Endothelial cell of umbilical vein (primary cell): ENCODE measurements around the gene NEB. TPM values are rescaled to one million over a fixed set of nuclear protein-coding genes. Genes with fewer than 3 reads are reported as not detected.

Source experiments
- BruUV-seq: library from RNA; stranded (reverse); fragments of 400-500 nt; replicated peaks from 2 replicates; lab custom pipeline; 2021; lab: Mats Ljungman, UMichigan
- CTCF ChIA-PET: fragments of 300-600, 350-600 bp; sonication (Branson Sonifier 250); formaldehyde crosslinking; loops from one replicate; lab custom pipeline; 2021; ENCODE audit warnings: antibody characterized with exemption, inconsistent platforms; lab: Charles Lee
- POLR2A ChIA-PET: fragments of 300-600, 350-600 bp; sonication (Branson Sonifier 250); formaldehyde crosslinking; loops from one replicate; lab custom pipeline; 2021; ENCODE audit warnings: antibody characterized with exemption, inconsistent platforms; lab: Charles Lee
- DNase-seq: peaks from one replicate; pipeline ENCODE4 v3.0.0-alpha.2; 2011; ENCODE audit warnings: low read depth, low spot score
- FAIRE-seq: peaks from 2 replicates; lab custom pipeline; 2011; peaks lifted over from hg19 to GRCh38; lab: Jason Lieb, UNC
- H2AFZ ChIP-seq: 2 replicates; pipeline ENCODE4 v1.6.0; 2012; ENCODE audit warnings: low read depth, low read length, control low read depth, inconsistent platforms
- H3K27ac ChIP-seq: 2 replicates; pipeline ENCODE4 v1.5.1; 2011; ENCODE audit warnings: low read depth, mild to moderate bottlenecking, control low read depth, low read length, moderate library complexity; ENCODE audit not compliant: insufficient read depth
- H3K27me3 ChIP-seq, 2 experiments: 2 replicates each; pipeline versions ENCODE4 v1.6.0 to v1.6.1; 2011; ENCODE audit warnings: low read length in 2 of 2, mixed read lengths in 1 of 2; ENCODE audit not compliant: control insufficient read depth in 2 of 2, insufficient read depth in 2 of 2
- H3K36me3 ChIP-seq, 2 experiments: 2 replicates in 1 of 2; 3 replicates in 1 of 2; pipeline ENCODE4 v1.5.1; 2011; ENCODE audit warnings: low read length in 2 of 2, mild to moderate bottlenecking in 1 of 2, moderate library complexity in 1 of 2; ENCODE audit not compliant: control insufficient read depth in 2 of 2, insufficient read depth in 2 of 2; ENCODE audit errors: extremely low read depth in 1 of 2
- H3K4me1 ChIP-seq: 3 replicates; pipeline ENCODE4 v1.5.1; 2011; ENCODE audit warnings: mild to moderate bottlenecking, low read length; ENCODE audit not compliant: control insufficient read depth, insufficient read depth; ENCODE audit errors: extremely low read depth
- H3K4me2 ChIP-seq: 2 replicates; pipeline ENCODE4 v1.6.1; 2011; ENCODE audit warnings: low read length, control low read depth, mixed read lengths; ENCODE audit not compliant: insufficient read depth
- H3K4me3 ChIP-seq, 3 experiments: fragments of 200-600 bp in 1 of 3; sonication (generic), shearing (Covaris generic) in 1 of 3; replicated peaks in 1 of 3; 2 replicates each; pipeline ENCODE4 v1.5.1; 2011 to 2016; ENCODE audit warnings: control low read depth in 3 of 3, low read length in 3 of 3, mild to moderate bottlenecking in 2 of 3, inconsistent platforms in 1 of 3, low read depth in 1 of 3, moderate library complexity in 1 of 3; ENCODE audit not compliant: insufficient read depth in 1 of 3
- H3K79me2 ChIP-seq: 2 replicates; pipeline ENCODE4 v1.6.0; 2012; ENCODE audit warnings: low read length, inconsistent platforms; ENCODE audit not compliant: control insufficient read depth, insufficient read depth
- H3K9ac ChIP-seq: replicated peaks from 2 replicates; pipeline ENCODE3; 2011; ENCODE audit warnings: low read length, control low read depth; ENCODE audit not compliant: insufficient read depth; ENCODE audit errors: extremely low read depth
- H3K9me1 ChIP-seq: replicated peaks from 3 replicates; pipeline ENCODE4 v1.6.0; 2011; ENCODE audit warnings: mild to moderate bottlenecking, low read length; ENCODE audit not compliant: control insufficient read depth, insufficient read depth; ENCODE audit errors: extremely low read depth
- H3K9me3 ChIP-seq: replicated peaks from 2 replicates; pipeline ENCODE4 v1.5.1; 2012; ENCODE audit warnings: low read length, inconsistent platforms; ENCODE audit not compliant: control insufficient read depth, insufficient read depth
- H4K20me1 ChIP-seq: replicated peaks from 2 replicates; pipeline ENCODE3; 2011; ENCODE audit warnings: mild to moderate bottlenecking, low read length; ENCODE audit not compliant: control insufficient read depth, insufficient read depth; ENCODE audit errors: extremely low read depth
- EZH2 ChIP-seq: IDR thresholded peaks from 2 replicates; pipeline ENCODE4 v1.6.1; 2012; ENCODE audit warnings: borderline replicate concordance, low read depth, mild to moderate bottlenecking, moderate library complexity, low read length, inconsistent platforms; ENCODE audit not compliant: severe bottlenecking
- FOS ChIP-seq: IDR thresholded peaks from 2 replicates; pipeline ENCODE4 v1.6.1; 2011; ENCODE audit warnings: mild to moderate bottlenecking, low read length, moderate library complexity, borderline replicate concordance; ENCODE audit not compliant: insufficient read depth
- GATA2 ChIP-seq: IDR thresholded peaks from 2 replicates; pipeline ENCODE4 v1.7.0; 2011; ENCODE audit warnings: low read depth, mild to moderate bottlenecking, moderate library complexity, mixed read lengths, low read length; ENCODE audit not compliant: insufficient read length, insufficient read depth
- JUN ChIP-seq: IDR thresholded peaks from 2 replicates; pipeline ENCODE4 v1.6.1; 2011; ENCODE audit warnings: borderline replicate concordance, low read depth; ENCODE audit not compliant: insufficient read length, insufficient read depth
- MYC ChIP-seq: IDR thresholded peaks from one replicate; pipeline ENCODE4 v1.6.1; 2011; ENCODE audit warnings: mild to moderate bottlenecking, low read depth, low read length
- POLR2A ChIP-seq: IDR thresholded peaks from 2 replicates; pipeline ENCODE4 v1.6.1; 2012; ENCODE audit warnings: low read depth, mild to moderate bottlenecking, control low read depth, low read length
- POLR2AphosphoS5 ChIP-seq: IDR thresholded peaks from 2 replicates; pipeline ENCODE4 v1.6.1; 2012; ENCODE audit warnings: low read depth, mild to moderate bottlenecking, control low read depth, low read length, moderate library complexity; ENCODE audit not compliant: insufficient read depth
- dilution Hi-C: fragments of 300-500 bp; cut with MboI; formaldehyde crosslinking; loops from one replicate; pipeline ENCODE4 v1.15.0; 2019; ENCODE audit warnings: low sequenced_read_pairs; ENCODE audit not compliant: extremely low pct_ligation_motif_present
- intact Hi-C: fragments of 100-400 bp; cut with micrococcal nuclease; formaldehyde crosslinking; loops from one replicate; pipeline ENCODE4 v1.10.0; 2022
- polyA plus RNA-seq, 4 experiments: library from polyadenylated mRNA; depleted of rRNA in 3 of 4; stranded (reverse) in 3 of 4; unstranded in 1 of 4; fragments of >200 nt; gene quantifications; 2 replicates each; pipeline versions ENCODE4 v1.2.1 to v1.2.3, GENCODE V29; 2011 to 2012; ENCODE audit warnings: missing spikeins in 1 of 4
- total RNA-seq: library from RNA; stranded (reverse); gene quantifications from 2 replicates; pipeline ENCODE4 v1.2.3, GENCODE V29; 2021

Gene NEB
- total and polyA plus RNA-seq, 2 donors (not counting 3 experiments of a cell fraction or from before 2014, with no cell fraction given) = 0.84 to 1.8 TPM

GRCh38 chr2:151782378-151783132 is 48.3 kb upstream of the NEB start:
- H3K4me3 ChIP-seq = no peak overlapping the region
- no peak overlapping the region for H3K9ac ChIP-seq
- no peaks in the 10 kb centered on the region for H3K4me1 ChIP-seq
- H3K9me3 ChIP-seq = no peaks in the 10 kb centered on the region
- no peak overlapping the region for H2AFZ ChIP-seq
- CTCF ChIA-PET = interaction anchor here (1.2 kb wide), 1 partner anchor 26 kb away, joined by 3 read pairs; no protein-coding TSS in a partner anchor
- no peaks in the 10 kb centered on the region for H3K9me1 ChIP-seq
- intact Hi-C loops (no loop called here), dilution Hi-C loops (no loop called here)
- BruUV-seq = no TSS peak
- no peak for DNase-seq
- no peak overlapping the region for H3K4me2 ChIP-seq
- no peak overlapping the region for H3K27ac ChIP-seq
- no peaks in the 10 kb centered on the region for H3K79me2 ChIP-seq
- TF ChIP-seq FOS (no peak), POLR2AphosphoS5 (no peak), JUN (no peak)
- POLR2A ChIA-PET = no interaction called here
- no peaks in the 10 kb centered on the region for H3K27me3 ChIP-seq
- no peak for FAIRE-seq
- H4K20me1 ChIP-seq = no peaks in the 10 kb centered on the region
- H3K36me3 ChIP-seq = peaks cover 4 to 6% of the 10 kb centered on the region in 2 experiments

- BruUV-seq = no TSS peak
- intact Hi-C loops = no loop called here
- dilution Hi-C loops = no loop called here
- DNase-seq = no peak
- TF ChIP-seq GATA2 (no peak), MYC (no peak), JUN (no peak), EZH2 (no peak), FOS (no peak), POLR2A (no peak)
- Histone ChIP-seq H2AFZ (no peak overlapping the region), H3K79me2 (no peaks in the 10 kb centered on the region), H3K9me1 (no peaks in the 10 kb centered on the region), H4K20me1 (no peaks in the 10 kb centered on the region), H3K9ac (no peak overlapping the region), H3K4me1 (no peaks in the 10 kb centered on the region), H3K36me3 (peaks cover 4 to 10% of the 10 kb centered on the region in 2 experiments), H3K27me3 (no peaks in the 10 kb centered on the region), H3K4me3 (no peak overlapping the region), H3K9me3 (no peaks in the 10 kb centered on the region), H3K4me2 (no peak overlapping the region), H3K27ac (no peak overlapping the region)
- ChIA-PET POLR2A (no interaction called here), CTCF (interaction anchor here (1.2 kb wide), 1 partner anchor 27 kb away, joined by 3 read pairs; no protein-coding TSS in a partner anchor)
- no peak for FAIRE-seq
Observed at GRCh38 chr2:151781642-151782041, 47.4 kb upstream of the NEB start.
